ENCODE measurements around the gene ITGA3. TPM values are rescaled to one million over a fixed set of nuclear protein-coding genes. Genes with fewer than 3 reads are reported as not detected.

ITGA3 gene
- total RNA-seq, 4 donors from 2014 or later, result 38.9 to 96.7 (median 58.6) TPM

GRCh38 chr17:50067996-50068395 lies 12.1 kb downstream of the ITGA3 start:
- no peak overlapping the region for H3K4me3 ChIP-seq
- intact Hi-C loops (cut with DNase I), result no loop called here
- WGBS, result 95% methylated on average over 13 of the region's 13 CpGs
- DNase-seq (ENCODE audit: extremely low spot score), result no peak
- no peak for TF ChIP-seq POLR2AphosphoS5 (IDR thresholded peaks at IDR 0.05)
- H3K9me3 ChIP-seq, result no peaks in the 10 kb centered on the region
- H3K36me3 ChIP-seq, result peaks cover 15 to 59% (median 43%) of the 10 kb centered on the region in 4 donors
- H3K4me1 ChIP-seq, result peaks cover 28 to 35% (median 32%) of the 10 kb centered on the region in 4 donors
- no peak overlapping the region for H3K27ac ChIP-seq (replicated peaks in 1 of 4)
- no peaks in the 10 kb centered on the region for H3K27me3 ChIP-seq

GRCh38 chr17:50070908-50071680 lies 15.2 kb downstream of the ITGA3 start:
- Histone ChIP-seq H3K4me3 (no peak overlapping the region), H3K4me1 (peaks cover 0 to 8% (median 2%) of the 10 kb centered on the region in 4 donors), H3K9me3 (no peaks in the 10 kb centered on the region), H3K36me3 (peaks cover 29 to 90% (median 72%) of the 10 kb centered on the region in 4 donors), H3K27me3 (no peaks in the 10 kb centered on the region), H3K27ac (replicated peaks in 1 of 4) (no peak overlapping the region)
- TF ChIP-seq CTCF (IDR thresholded peaks at IDR 0.05), result no peak
- TF ChIP-seq POLR2A (IDR thresholded peaks at IDR 0.05; ENCODE audit: low read depth), result no peak
- TF ChIP-seq EP300 (IDR thresholded peaks at IDR 0.05), result no peak
- TF ChIP-seq POLR2AphosphoS5 (IDR thresholded peaks at IDR 0.05), result no peak
- DNase-seq (ENCODE audit: extremely low spot score), result no peak
- WGBS, result 94% methylated on average over 16 of the region's 16 CpGs
- intact Hi-C loops (cut with DNase I), result no loop called here

DNA sequence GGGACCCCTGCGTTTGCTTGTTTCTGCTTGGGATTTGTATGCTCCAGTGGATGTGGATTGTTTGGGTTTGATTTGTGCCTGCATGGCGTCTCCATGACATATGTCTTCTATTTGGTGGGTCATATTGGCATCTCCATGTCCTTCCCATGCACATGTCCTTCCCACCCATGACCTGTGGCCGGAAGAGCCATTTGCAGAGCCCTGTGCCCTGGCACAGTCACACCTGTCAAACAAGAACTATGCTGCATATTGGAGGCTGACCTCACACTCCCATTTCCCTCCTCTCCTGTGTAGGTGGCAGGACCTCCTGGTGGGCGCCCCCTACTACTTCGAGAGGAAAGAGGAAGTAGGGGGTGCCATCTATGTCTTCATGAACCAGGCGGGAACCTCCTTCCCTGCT lies 15.8 kb downstream of the ITGA3 start:
- DNase-seq (ENCODE audit: extremely low spot score), result no peak
- Histone ChIP-seq H3K27me3 (no peaks in the 10 kb centered on the region), H3K9me3 (no peaks in the 10 kb centered on the region), H3K36me3 (peaks cover 35 to 95% (median 78%) of the 10 kb centered on the region in 4 donors), H3K4me1 (peaks cover 0 to 7% (median 0%) of the 10 kb centered on the region in 4 donors), H3K27ac (replicated peaks in 1 of 4) (no peak overlapping the region), H3K4me3 (no peak overlapping the region)
- TF ChIP-seq CTCF (IDR thresholded peaks at IDR 0.05), result no peak
- TF ChIP-seq POLR2A (IDR thresholded peaks at IDR 0.05; ENCODE audit: low read depth), result no peak
- no peak for TF ChIP-seq POLR2AphosphoS5 (IDR thresholded peaks at IDR 0.05)
- no peak for TF ChIP-seq EP300 (IDR thresholded peaks at IDR 0.05)
- intact Hi-C loops (cut with DNase I), result no loop called here
- 91% methylated on average over 6 of the region's 6 CpGs for WGBS

- no peak overlapping the region for H3K4me3 ChIP-seq
- no peaks in the 10 kb centered on the region for H3K9me3 ChIP-seq
- no peak overlapping the region for H3K27ac ChIP-seq (replicated peaks in 1 of 4)
- peaks cover 39 to 95% (median 82%) of the 10 kb centered on the region in 4 donors for H3K36me3 ChIP-seq
- intact Hi-C loops (cut with DNase I), result no loop called here
- 93% methylated on average over 3 of the region's 3 CpGs for WGBS
- TF ChIP-seq POLR2AphosphoS5 (IDR thresholded peaks at IDR 0.05) (no peak), POLR2A (IDR thresholded peaks at IDR 0.05; ENCODE audit: low read depth) (no peak), CTCF (IDR thresholded peaks at IDR 0.05) (no peak), EP300 (IDR thresholded peaks at IDR 0.05) (no peak)
- DNase-seq (ENCODE audit: extremely low spot score), result no peak
- H3K4me1 ChIP-seq, result peaks cover 0 to 3% (median 0%) of the 10 kb centered on the region in 4 donors
- H3K27me3 ChIP-seq, result no peaks in the 10 kb centered on the region
Observed at GRCh38 chr17:50072130-50072529, 16.2 kb downstream of the ITGA3 start.

GRCh38 chr17:50072925-50073324 lies 17.0 kb downstream of the ITGA3 start:
- H3K36me3 ChIP-seq, result peaks cover 46 to 96% (median 88%) of the 10 kb centered on the region in 4 donors

More at GRCh38 chr17:50072925-50073324, 17.0 kb downstream of the ITGA3 start:
- H3K27ac ChIP-seq (replicated peaks in 1 of 4), result no peak overlapping the region
- H3K27me3 ChIP-seq, result no peaks in the 10 kb centered on the region
- TF ChIP-seq CTCF (IDR thresholded peaks at IDR 0.05) (no peak), POLR2A (IDR thresholded peaks at IDR 0.05; ENCODE audit: low read depth) (no peak), EP300 (IDR thresholded peaks at IDR 0.05) (no peak), POLR2AphosphoS5 (IDR thresholded peaks at IDR 0.05) (no peak)
- no peaks in the 10 kb centered on the region for H3K4me1 ChIP-seq
- intact Hi-C loops (cut with DNase I), result no loop called here
- H3K9me3 ChIP-seq, result no peaks in the 10 kb centered on the region
- 100% methylated on average over 1 of the region's 1 CpG for WGBS
- no peak for DNase-seq (ENCODE audit: extremely low spot score)
- H3K4me3 ChIP-seq, result no peak overlapping the region

All from esophagus muscularis mucosa (tissue), 4 donors.